GM12801 (cell line): ENCODE results near the gene COL6A3.

Source experiments
- TF ChIP-seq, protein P1 (sequence below): IDR thresholded peaks from one replicate; pipeline ENCODE4 v1.5.1; 2011; ENCODE audit warnings: control low read depth; ENCODE audit not compliant: insufficient read length; ENCODE audit errors: extremely low read depth

COL6A3 gene

DNA sequence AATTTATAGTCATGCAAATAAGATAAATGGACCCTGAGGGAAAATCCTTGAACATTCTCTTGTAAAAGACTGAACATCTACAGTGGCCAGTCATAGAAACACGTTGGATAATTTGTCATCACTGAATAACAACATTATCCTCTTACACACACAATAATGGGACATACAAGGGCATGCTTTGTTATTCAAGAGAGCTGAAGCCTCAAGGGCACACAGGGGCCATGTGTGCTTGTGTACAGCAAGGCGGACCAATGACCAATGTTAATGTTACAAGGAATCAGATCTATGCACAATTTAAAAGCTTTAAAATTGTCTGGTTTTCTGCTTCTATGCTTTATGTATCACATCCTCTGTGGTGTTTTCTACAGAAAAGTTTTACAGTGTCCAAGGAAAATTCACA, 23.7 kb downstream of the COL6A3 start:
- TF ChIP-seq, protein P1, sequence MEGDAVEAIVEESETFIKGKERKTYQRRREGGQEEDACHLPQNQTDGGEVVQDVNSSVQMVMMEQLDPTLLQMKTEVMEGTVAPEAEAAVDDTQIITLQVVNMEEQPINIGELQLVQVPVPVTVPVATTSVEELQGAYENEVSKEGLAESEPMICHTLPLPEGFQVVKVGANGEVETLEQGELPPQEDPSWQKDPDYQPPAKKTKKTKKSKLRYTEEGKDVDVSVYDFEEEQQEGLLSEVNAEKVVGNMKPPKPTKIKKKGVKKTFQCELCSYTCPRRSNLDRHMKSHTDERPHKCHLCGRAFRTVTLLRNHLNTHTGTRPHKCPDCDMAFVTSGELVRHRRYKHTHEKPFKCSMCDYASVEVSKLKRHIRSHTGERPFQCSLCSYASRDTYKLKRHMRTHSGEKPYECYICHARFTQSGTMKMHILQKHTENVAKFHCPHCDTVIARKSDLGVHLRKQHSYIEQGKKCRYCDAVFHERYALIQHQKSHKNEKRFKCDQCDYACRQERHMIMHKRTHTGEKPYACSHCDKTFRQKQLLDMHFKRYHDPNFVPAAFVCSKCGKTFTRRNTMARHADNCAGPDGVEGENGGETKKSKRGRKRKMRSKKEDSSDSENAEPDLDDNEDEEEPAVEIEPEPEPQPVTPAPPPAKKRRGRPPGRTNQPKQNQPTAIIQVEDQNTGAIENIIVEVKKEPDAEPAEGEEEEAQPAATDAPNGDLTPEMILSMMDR: no peak

DNA sequence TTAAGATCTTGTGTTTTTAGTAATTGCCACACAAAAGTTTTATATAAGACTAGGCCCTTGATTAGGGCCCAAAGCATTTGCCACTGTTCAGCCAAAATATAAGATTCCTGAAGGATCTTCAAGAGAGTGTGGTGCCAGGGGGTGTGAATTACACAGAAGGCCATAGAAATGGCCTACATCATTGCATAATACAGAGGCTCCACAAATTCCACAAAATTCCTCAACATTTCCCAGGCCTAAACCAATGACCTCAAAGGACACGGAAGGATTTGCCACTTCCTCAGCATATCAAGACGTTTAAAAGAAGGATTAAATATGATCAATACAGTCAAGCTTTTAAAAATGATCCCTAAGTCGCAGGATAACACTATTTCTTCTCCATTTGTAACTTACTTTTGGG, 24.1 kb downstream of the COL6A3 start:
- TF ChIP-seq, protein P1: no peak

GRCh38 chr2:237388036-237388435, 25.9 kb downstream of the COL6A3 start:
- TF ChIP-seq, protein P1: no peak

DNA sequence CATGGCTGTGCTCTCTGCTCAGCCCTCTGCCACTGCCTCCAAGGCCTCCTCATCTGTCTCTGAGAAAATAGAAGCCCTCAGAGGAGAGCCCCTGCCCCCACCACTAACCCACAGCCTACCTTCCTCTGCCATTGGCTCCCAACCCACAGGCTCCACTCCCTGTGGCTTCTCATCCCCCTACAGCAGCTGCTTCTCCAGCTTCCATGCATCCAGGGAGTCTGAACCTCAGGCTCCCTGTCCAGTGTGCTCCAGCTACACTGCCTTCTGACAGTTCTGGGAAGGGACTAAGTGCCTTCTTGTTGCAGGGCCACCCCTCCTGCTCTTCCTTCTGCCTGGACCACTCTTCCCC, 29.3 kb downstream of the COL6A3 start:
- TF ChIP-seq, protein P1: no peak

- TF ChIP-seq, protein P1: no peak
These were observed 29.8 kb downstream of the COL6A3 start for GRCh38 chr2:237383991-237384671.

- TF ChIP-seq, protein P1: no peak
These were observed 33.2 kb downstream of the COL6A3 start for GRCh38 chr2:237380768-237381167.

GRCh38 chr2:237379636-237380035, 34.3 kb downstream of the COL6A3 start:
- TF ChIP-seq, protein P1: no peak
